OCI-LY3 (cell line): Measurements from ENCODE around the gene ARMH3.
"Not testable (repeated sequence)": the region's sequence is repeated elsewhere in the genome, so short reads cannot be mapped to it uniquely, and the experiment has no call there.

Source experiments
- CTCF ChIP-seq: fragments of 200-600, 300-600 bp; sonication (generic); IDR thresholded peaks from 2 replicates; pipeline ENCODE4 v1.5.1; 2014; ENCODE audit warnings: antibody characterized with exemption, low read length, low read depth
- EZH2phosphoT487 ChIP-seq: fragments of 200-600 bp; shearing (Covaris generic); IDR thresholded peaks from 2 replicates; pipeline ENCODE4 v1.6.1; 2018; ENCODE audit warnings: antibody characterized with exemption, mixed run types, low read depth

GRCh38 chr10:102035807-102036206 is 20.2 kb downstream of the ARMH3 start:
- not testable (repeated sequence) for TF ChIP-seq CTCF, EZH2phosphoT487
